DMS79 treated with DMSO at 0.1 percent for 48 hours (cell line): Measurements from ENCODE around the gene RAX2.

Experiments used
- DNase-seq: peaks from one replicate; lab custom pipeline; 2025; lab: John Stamatoyannopoulos, UW

Gene RAX2

DNA sequence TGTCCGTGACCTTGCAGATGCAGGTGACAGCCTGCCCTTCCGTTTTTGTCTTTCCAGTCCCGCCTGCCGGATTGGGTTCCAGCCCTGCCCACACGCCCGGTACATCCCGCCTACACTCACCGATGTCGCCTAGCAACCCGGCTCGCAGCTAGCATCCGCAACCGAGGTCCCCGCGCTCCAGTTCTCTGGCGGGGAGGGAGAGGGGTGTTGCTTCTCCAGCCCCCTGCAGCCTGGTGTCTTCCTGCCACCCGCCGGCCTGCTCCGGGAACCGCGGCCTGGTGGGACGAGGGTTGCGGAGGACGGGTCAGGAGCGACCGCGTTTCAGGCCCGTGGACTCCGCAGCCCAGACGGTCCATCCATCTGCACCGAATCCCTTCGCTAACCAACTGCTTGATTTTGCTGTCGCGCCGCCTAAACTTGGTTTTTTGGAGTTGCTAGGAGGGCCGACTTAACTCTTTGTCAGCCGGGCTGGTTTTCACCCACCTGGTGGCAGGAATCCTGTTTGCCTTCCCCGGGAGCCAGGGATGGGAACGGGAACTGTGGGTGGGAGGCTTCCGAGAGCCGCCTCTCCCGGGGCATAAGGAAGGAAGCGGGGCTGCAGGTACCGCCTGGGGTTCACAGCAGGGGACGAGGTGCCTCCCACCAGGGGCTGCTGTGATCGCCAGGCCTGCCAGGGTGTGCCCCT, 29.5 kb upstream of the RAX2 start:
- peak; percentile 73 for DNase-seq

- DNase-seq, result no peak
Measured at GRCh38 chr19:3800996-3801395, 29.0 kb upstream of the RAX2 start.

DNA sequence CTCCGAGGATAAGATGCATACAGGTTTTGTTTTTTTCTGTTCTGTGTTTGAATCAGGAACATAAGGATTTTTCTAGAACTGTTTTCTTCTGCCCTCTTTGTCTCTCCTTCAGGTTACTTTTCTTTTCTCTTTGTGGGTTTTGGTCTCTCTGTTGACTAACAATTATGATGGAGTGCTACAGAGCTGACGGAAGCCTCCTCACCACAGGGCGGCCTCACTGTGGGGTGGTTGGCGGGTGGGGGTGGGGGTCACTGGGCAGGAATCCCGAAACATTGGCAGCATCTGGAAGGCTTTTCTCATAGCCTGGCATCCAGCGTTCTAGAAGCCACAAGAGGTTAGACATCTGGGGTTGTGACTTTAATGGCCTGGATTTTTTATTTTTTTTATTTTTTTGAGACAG, 26.1 kb upstream of the RAX2 start:
- no peak for DNase-seq

GRCh38 chr19:3796358-3796757, 24.3 kb upstream of the RAX2 start:
- no peak for DNase-seq

DNA sequence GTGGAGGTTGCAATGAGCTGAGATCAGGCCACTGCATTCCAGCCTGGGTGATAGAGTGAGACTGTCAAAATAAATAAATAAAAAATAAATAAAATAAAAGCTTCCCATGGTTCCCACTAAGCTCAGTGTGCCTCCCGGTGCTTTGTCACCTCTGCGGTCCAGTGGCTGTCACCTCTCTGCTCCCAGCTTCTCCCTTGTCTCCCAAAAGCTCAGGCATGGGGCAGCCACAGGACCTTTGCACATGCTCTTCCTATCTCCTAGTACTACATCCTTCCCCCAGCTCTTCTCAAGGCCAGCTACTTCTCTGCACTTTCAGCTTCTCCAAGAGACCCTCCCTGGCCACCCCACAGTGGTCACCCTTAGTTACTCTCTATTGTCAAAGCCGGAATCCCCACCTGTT, 21.8 kb upstream of the RAX2 start:
- no peak for DNase-seq

- no peak for DNase-seq
Measured at GRCh38 chr19:3792114-3792513, 20.1 kb upstream of the RAX2 start.

DNA sequence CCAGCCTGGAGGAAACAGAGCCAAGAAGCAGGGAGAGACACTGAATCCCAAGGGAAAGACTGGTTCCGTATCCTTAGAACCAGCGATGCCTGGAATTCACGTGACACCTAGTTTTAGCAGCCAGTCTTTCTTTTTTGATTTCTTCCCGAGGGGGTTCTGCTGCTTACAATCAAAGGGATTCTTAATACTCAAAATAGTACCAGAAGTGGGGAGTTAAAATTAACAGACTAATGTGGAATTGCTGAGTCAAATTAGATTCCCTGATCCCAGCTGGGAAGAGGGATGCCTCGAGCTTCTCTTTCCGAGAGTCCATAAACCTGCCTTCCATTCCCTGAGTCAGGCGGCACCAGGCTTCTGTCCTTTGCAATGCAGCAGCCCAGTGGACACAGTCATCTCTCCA, 18.9 kb upstream of the RAX2 start:
- no peak for DNase-seq

DNA sequence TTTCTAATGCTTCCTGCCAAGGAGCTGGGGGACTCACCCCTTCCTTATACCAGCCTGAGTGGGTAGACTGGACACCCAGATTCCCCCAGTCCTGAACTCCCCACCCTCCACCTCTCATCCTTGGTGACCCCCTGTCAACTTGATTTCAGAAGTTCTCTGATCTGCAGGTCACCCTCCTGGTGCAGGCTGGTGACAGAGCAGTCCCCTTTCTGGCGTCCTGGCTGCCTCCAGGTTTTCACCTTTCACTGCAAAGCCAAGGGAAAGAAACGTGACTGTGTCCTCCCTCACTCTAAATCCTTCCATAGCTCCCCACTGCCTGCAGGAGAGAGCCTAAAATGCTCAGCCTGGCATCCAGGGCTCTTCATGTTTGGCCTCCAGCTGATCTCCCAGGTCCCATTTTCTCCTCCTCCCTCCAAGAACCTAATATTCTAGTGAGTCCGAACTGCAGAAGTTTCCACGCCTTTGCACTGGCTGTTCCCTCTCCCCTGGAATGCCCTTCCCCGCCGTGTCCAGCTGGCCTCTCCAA, 18.2 kb upstream of the RAX2 start:
- no peak for DNase-seq

GRCh38 chr19:3788996-3789778, 17.2 kb upstream of the RAX2 start:
- no peak for DNase-seq

DNA sequence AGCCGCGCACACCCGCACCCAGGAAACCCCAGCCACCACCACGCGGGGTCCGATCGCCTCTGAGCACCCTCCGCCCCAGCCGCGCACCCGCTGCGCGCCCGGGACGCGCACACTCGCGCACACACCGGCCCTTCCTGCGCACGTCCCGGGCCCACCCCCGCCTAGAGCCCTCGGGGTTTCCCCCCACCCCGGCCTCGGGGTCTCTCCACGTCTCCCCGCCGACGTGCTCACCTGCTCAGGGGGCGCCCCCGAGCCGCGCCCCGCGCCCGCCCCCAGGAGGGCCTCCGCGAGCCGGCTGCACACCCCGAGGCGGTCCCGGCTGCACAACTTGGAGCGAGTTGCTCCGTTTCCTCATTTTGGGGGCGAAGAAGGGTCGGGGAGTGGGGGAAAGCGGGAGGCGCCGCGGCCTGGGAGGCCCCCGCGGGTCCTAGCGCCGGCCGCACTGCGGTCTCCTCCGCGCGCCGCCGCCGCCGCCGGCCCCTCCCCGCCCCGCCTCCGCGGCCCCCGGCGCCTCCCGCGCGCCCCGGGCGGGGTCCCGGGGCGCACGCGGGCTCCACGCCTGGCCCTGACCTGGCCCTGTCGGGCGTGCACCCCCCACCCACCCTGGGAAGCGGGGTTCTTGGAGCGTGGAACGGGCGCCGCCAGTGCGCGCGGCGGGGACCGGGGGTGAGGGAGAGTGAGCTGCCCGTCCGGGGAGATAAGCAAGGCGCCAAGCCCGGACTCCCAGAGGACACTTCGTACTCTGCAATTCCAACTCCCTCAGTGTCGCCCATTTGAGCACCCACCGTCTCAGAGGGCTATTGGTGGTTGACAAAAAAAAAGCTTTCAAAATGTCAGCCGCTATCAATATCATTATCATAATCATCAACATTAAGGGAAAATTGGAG, 14.2 kb upstream of the RAX2 start, which contains the start of gene MATK:
TSS of gene MATK (minus strand) at position 444 of the 887 bp plus-strand sequence. CDS start 1,246 bp downstream, outside the sequence.
- no peak for DNase-seq

DNA sequence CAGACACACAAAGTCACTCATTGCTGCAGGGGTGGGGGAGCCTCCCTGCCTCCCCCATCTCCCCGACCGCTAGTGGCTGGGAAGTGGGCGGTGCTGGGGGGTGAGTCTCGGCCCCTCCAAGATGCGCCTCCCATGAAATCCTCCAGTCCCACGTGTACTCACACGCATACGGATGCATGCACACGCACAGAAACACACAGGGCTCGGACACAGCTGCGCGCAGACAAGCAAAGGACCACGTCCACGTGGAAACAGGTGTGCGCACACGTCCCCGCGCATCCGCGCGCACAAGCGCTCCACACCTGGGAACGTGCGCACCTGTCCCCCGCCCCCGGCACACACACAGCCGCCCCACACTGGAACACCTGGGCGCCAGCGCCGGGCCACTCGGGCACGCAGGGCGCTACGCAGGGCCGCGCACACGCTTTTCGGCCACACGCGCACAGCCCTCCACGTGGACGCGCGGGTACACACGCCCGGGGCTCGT, 13.5 kb upstream of the RAX2 start:
- no peak for DNase-seq

- DNase-seq, result no peak
Measured at GRCh38 chr19:3784607-3785450, 12.8 kb upstream of the RAX2 start.

GRCh38 chr19:3783660-3784584, 11.9 kb upstream of the RAX2 start:
- no peak for DNase-seq

GRCh38 chr19:3782903-3783302, 10.9 kb upstream of the RAX2 start:
- DNase-seq, result no peak

GRCh38 chr19:3782330-3782729, 10.3 kb upstream of the RAX2 start:
- no peak for DNase-seq

DNA sequence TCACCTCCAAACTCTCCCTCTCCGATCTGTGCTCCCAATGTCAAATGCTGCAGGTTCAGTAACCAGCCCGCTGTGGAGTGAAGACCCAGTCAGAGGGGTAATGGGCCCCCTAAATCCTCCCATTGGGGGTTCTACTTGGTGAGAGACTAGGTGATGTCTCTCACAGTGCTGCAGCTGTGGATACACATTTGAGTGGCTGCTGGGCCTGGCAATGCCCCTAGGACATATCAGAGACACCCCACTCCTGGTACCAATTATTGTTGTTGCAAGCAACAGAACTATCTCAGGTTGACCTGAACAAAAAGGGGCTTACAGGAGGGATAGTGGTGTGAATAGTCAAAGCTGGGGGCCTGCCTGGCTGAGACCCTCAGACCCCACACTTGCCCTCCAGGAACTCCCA, 9.6 kb upstream of the RAX2 start:
- DNase-seq, result no peak

DNA sequence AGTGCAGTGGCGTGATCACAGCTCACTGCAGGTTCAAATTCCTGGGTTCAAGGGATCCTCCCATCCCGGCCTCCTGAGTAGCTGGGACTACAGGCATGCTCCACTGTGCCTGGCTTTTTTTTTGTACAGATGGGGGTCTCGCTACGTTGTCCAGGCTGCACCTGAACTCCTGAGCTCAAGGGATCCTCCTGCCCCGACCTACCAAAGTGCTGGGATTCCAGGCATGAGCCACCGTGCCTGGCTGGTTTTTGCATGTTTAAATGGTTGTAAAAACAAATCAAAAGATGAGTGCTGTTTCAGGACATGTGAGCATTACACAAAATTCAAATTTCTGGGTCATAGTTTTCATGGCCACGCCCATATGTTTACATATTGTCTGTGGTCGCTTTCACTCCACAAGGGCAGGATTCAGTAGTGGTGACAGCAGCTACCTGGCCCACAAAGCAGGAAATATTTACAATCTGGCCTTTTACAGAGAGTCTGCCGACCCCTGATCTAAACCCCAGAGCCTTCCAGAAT, 8.8 kb upstream of the RAX2 start:
- DNase-seq, result no peak

GRCh38 chr19:3778899-3779723, 7.1 kb upstream of the RAX2 start:
- DNase-seq, result no peak
